ENCODE data around the gene PRR29. TPM values are rescaled to one million over a fixed set of nuclear protein-coding genes. Genes with fewer than 3 reads are reported as not detected.

The PRR29 gene
- under 0.01 TPM in 1 of 2 replicates, not detected in the other for total RNA-seq

GRCh38 chr17:63998050-63998720 is at the start of gene PRR29:
TSS of gene PRR29 (plus strand) at chr17:63998351. CDS start at chr17:63998365, 14 bp downstream.

GRCh38 chr17:63972796-63973195 is 25.4 kb upstream of the PRR29 start, which contains the start of gene SCN4A:
TSS of gene SCN4A (minus strand) at chr17:63972918. CDS start at chr17:63972841, 77 bp downstream.

GRCh38 chr17:64020056-64020766 is 22.1 kb downstream of the PRR29 start, which contains the start of gene ICAM2:
TSS of gene ICAM2 (minus strand) at chr17:64020633. CDS start at chr17:64006691, 13,942 bp downstream.

Other genes starting within 250 kb of the PRR29 start
- 35.4 and 40.4 TPM in 2 replicates for gene CCDC47, start 224.8 kb upstream of the PRR29 start, total RNA-seq
- gene DDX42, start 224.2 kb upstream of the PRR29 start, total RNA-seq = 55.5 and 61.2 TPM in 2 replicates
- gene PSMC5, start 170.9 kb upstream of the PRR29 start, total RNA-seq = 48.9 and 68.7 TPM in 2 replicates
- gene FTSJ3, start 170.7 kb upstream of the PRR29 start, total RNA-seq = 44.0 and 53.9 TPM in 2 replicates
- 121 and 150 TPM in 2 replicates for gene SMARCD2, start 155.7 kb upstream of the PRR29 start, total RNA-seq
- not detected in 2 replicates for gene CSH2, start 124.7 kb upstream of the PRR29 start, total RNA-seq
- gene GH2, start 116.4 kb upstream of the PRR29 start, total RNA-seq = not detected in 2 replicates
- gene CSH1, start 101.8 kb upstream of the PRR29 start, total RNA-seq = not detected in 2 replicates
- gene CSHL1, start 87.1 kb upstream of the PRR29 start, total RNA-seq = not detected in 2 replicates
- gene GH1, start 79.5 kb upstream of the PRR29 start, total RNA-seq = not detected in 2 replicates
- not detected in 2 replicates for gene CD79B, start 66.0 kb upstream of the PRR29 start, total RNA-seq
- not detected in 2 replicates for gene SCN4A, start 25.4 kb upstream of the PRR29 start, total RNA-seq
- gene ICAM2, start 22.3 kb downstream of the PRR29 start, total RNA-seq = not detected in 2 replicates
- 7.1 and 8.5 TPM in 2 replicates for gene ERN1, start 131.8 kb downstream of the PRR29 start, total RNA-seq

Data from placental epithelial cell (primary cell).